Stimulated activated CD8-positive, alpha-beta memory T cell treated with anti-CD3 and anti-CD28 coated beads, Interleukin-15, amount 100 ng/mL, for 24 hours (primary cell): ENCODE data around the gene TMEM134.
A peak's percentile ranks its signal among the peaks of the same experiment; 100 is the strongest.
"Not testable (repeated sequence)": the region's sequence is repeated elsewhere in the genome, so short reads cannot be mapped to it uniquely, and the experiment has no call there.

Experiments
- DNase-seq: peaks from one replicate; pipeline ENCODE4 v3.0.0-alpha.2; 2020; ENCODE audit warnings: low read depth

TMEM134 gene

GRCh38 chr11:67485873-67486361, 16.9 kb upstream of the TMEM134 start:
- not testable (repeated sequence) for DNase-seq

- no peak for DNase-seq
Measured at GRCh38 chr11:67484847-67485311, 15.8 kb upstream of the TMEM134 start.

- DNase-seq = no peak
Measured at GRCh38 chr11:67483831-67484665, 15.0 kb upstream of the TMEM134 start.

GRCh38 chr11:67482827-67483798, 14.1 kb upstream of the TMEM134 start, which contains the start of gene AIP:
TSS of gene AIP (plus strand) at chr11:67483026. CDS start at chr11:67483159, 133 bp downstream.
- peak; percentile 78 for DNase-seq

- DNase-seq = no peak
Measured at GRCh38 chr11:67482275-67482826, 13.3 kb upstream of the TMEM134 start.

GRCh38 chr11:67477344-67478050, 8.4 kb upstream of the TMEM134 start:
- not testable (repeated sequence) for DNase-seq

GRCh38 chr11:67476692-67477091, 7.6 kb upstream of the TMEM134 start:
- DNase-seq = not testable (repeated sequence)

- DNase-seq = no peak
Measured at GRCh38 chr11:67472882-67473281, 3.8 kb upstream of the TMEM134 start.

GRCh38 chr11:67470337-67471002, 1.4 kb upstream of the TMEM134 start:
- DNase-seq = no peak

- no peak for DNase-seq
Measured at GRCh38 chr11:67469508-67469811, 409 bp upstream of the TMEM134 start.

GRCh38 chr11:67468456-67468758, 644 bp downstream of the TMEM134 start:
- no peak for DNase-seq

- no peak for DNase-seq
Measured at GRCh38 chr11:67468056-67468455, 995 bp downstream of the TMEM134 start.

- no peak for DNase-seq
Measured at GRCh38 chr11:67466962-67467771, 1.9 kb downstream of the TMEM134 start.

GRCh38 chr11:67466367-67466766, 2.7 kb downstream of the TMEM134 start:
- DNase-seq = no peak

- DNase-seq = not testable (repeated sequence)
Measured at GRCh38 chr11:67465530-67465929, 3.5 kb downstream of the TMEM134 start.

GRCh38 chr11:67465189-67465510, 3.9 kb downstream of the TMEM134 start:
- DNase-seq = no peak

- DNase-seq = peak; percentile 80
Measured at GRCh38 chr11:67464411-67465188, 4.5 kb downstream of the TMEM134 start.

- DNase-seq = no peak
Measured at GRCh38 chr11:67463680-67464410, 5.2 kb downstream of the TMEM134 start.

- no peak for DNase-seq
Measured at GRCh38 chr11:67463186-67463585, 5.9 kb downstream of the TMEM134 start.
